Astrocyte (in vitro differentiated cells and primary cell): Measurements from ENCODE around the gene DMC1. TPM values are rescaled to one million over a fixed set of nuclear protein-coding genes. Genes with fewer than 3 reads are reported as not detected.

ENCODE experiments used
- DNase-seq: peaks from one replicate; pipeline ENCODE4 v3.0.0-alpha.2; 2010; ENCODE audit warnings: low read depth
- FAIRE-seq: peaks from 2 replicates; lab custom pipeline; 2011; peaks lifted over from hg19 to GRCh38; lab: Jason Lieb, UNC
- H2AFZ ChIP-seq: 2 replicates; pipeline ENCODE4 v1.6.0; 2012; ENCODE audit warnings: low read depth, low read length, inconsistent platforms
- H3K27ac ChIP-seq: 2 replicates; pipeline ENCODE4 v1.5.1; 2011; ENCODE audit warnings: low read depth, low read length, inconsistent platforms
- H3K27me3 ChIP-seq: 2 replicates; pipeline ENCODE4 v1.6.0; 2011; ENCODE audit warnings: low read length, inconsistent platforms; ENCODE audit not compliant: insufficient read depth
- H3K36me3 ChIP-seq: 2 replicates; pipeline ENCODE4 v1.5.1; 2011; ENCODE audit warnings: low read length, inconsistent platforms; ENCODE audit not compliant: insufficient read depth
- H3K4me1 ChIP-seq: 2 replicates; pipeline ENCODE4 v1.5.1; 2011; ENCODE audit warnings: low read length, inconsistent platforms; ENCODE audit not compliant: insufficient read depth
- H3K4me2 ChIP-seq: 2 replicates; pipeline ENCODE4 v1.6.0; 2012; ENCODE audit warnings: low read length, inconsistent platforms
- H3K4me3 ChIP-seq: 2 replicates; pipeline ENCODE4 v1.5.1; 2011; ENCODE audit warnings: low read depth, mild to moderate bottlenecking, low read length, inconsistent platforms; ENCODE audit not compliant: insufficient read depth
- H3K79me2 ChIP-seq: 2 replicates; pipeline ENCODE4 v1.6.0; 2012; ENCODE audit warnings: mild to moderate bottlenecking, low read length, inconsistent platforms; ENCODE audit not compliant: insufficient read depth
- H3K9ac ChIP-seq: 2 replicates; pipeline ENCODE4 v1.6.0; 2012; ENCODE audit warnings: mild to moderate bottlenecking, low read length, inconsistent platforms
- H3K9me3 ChIP-seq: 2 replicates; pipeline ENCODE4 v1.5.1; 2012; ENCODE audit warnings: low read depth, mild to moderate bottlenecking, low read length, inconsistent platforms; ENCODE audit not compliant: insufficient read depth
- H4K20me1 ChIP-seq: 2 replicates; pipeline ENCODE4 v1.6.0; 2012; ENCODE audit warnings: low read length, inconsistent platforms; ENCODE audit not compliant: insufficient read depth
- H3K27ac Mint-ChIP-seq: one replicate; pipeline ENCODE4 v1.8.0; 2021; ENCODE audit warnings: mild to moderate bottlenecking, mixed read lengths; ENCODE audit not compliant: unreplicated experiment
- H3K27me3 Mint-ChIP-seq: one replicate; pipeline ENCODE4 v1.8.0; 2021; ENCODE audit warnings: low read depth, mixed read lengths; ENCODE audit not compliant: unreplicated experiment
- H3K36me3 Mint-ChIP-seq: one replicate; pipeline ENCODE4 v1.8.0; 2021; ENCODE audit warnings: low read depth, mixed read lengths; ENCODE audit not compliant: unreplicated experiment
- H3K4me1 Mint-ChIP-seq: one replicate; pipeline ENCODE4 v1.8.0; 2021; ENCODE audit warnings: low read depth, mixed read lengths; ENCODE audit not compliant: unreplicated experiment
- H3K4me3 Mint-ChIP-seq: one replicate; pipeline ENCODE4 v1.8.0; 2021; ENCODE audit warnings: mild to moderate bottlenecking, moderate library complexity, mixed read lengths; ENCODE audit not compliant: unreplicated experiment
- H3K9me3 Mint-ChIP-seq: one replicate; pipeline ENCODE4 v1.8.0; 2021; ENCODE audit warnings: mild to moderate bottlenecking, mixed read lengths; ENCODE audit not compliant: unreplicated experiment
- EZH2 ChIP-seq: IDR thresholded peaks from 2 replicates; pipeline ENCODE4 v1.6.1; 2012; ENCODE audit warnings: mild to moderate bottlenecking, low read length, inconsistent platforms; ENCODE audit not compliant: insufficient read depth
- total RNA-seq: library from RNA; stranded (reverse); gene quantifications from 2 replicates; pipeline ENCODE4 v1.2.1, GENCODE V29; 2021
- TF ChIP-seq, protein P1 (sequence below): IDR thresholded peaks from 2 replicates; pipeline ENCODE4 v1.5.1; 2011; ENCODE audit warnings: low read depth, mild to moderate bottlenecking, inconsistent platforms, low read length, moderate library complexity; ENCODE audit not compliant: insufficient read depth

The DMC1 gene
- total RNA-seq, 1 donor from 2014 or later = 0.11 TPM

DNA sequence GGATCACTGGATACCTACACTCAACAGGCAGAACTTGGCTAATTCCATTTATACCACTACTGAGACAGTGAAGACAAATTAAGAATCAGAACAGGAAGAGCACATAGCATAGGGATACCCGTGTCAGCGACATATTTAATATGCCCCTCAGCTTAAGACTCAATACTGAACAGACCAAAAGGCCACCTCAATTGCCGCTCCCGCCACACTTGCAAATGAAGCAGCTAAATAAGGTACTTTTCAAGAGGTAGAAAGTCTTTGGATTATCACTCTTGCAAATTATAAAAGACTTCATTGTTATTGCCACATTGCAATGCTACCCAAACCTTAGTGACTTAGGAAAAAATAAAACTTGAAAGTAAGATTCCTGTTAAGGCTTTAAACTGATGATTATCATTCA, 67.0 kb downstream of the DMC1 start:
- Histone ChIP-seq H3K27me3 (no peaks in the 10 kb centered on the region), H3K36me3 (peaks cover 30% of the 10 kb centered on the region), H3K9ac (peak overlapping the region; percentile 100), H4K20me1 (peaks cover 70% of the 10 kb centered on the region), H3K4me2 (peak overlapping the region; percentile 88), H3K79me2 (peaks cover 80% of the 10 kb centered on the region), H3K4me3 (peak overlapping the region; percentile 98), H2AFZ (no peak overlapping the region), H3K27ac (peak overlapping the region; percentile 12), H3K9me3 (no peaks in the 10 kb centered on the region), H3K4me1 (no peaks in the 10 kb centered on the region)
- Mint-ChIP-seq H3K27me3 (no peaks in the 10 kb centered on the region), H3K27ac (no peak overlapping the region), H3K4me1 (peaks cover 18% of the 10 kb centered on the region), H3K9me3 (peaks cover 3% of the 10 kb centered on the region), H3K36me3 (peaks cover 14% of the 10 kb centered on the region), H3K4me3 (peak overlapping the region; percentile 99)
- FAIRE-seq (no peak), DNase-seq (no peak)
- TF ChIP-seq EZH2 = no peak
- TF ChIP-seq, protein P1, sequence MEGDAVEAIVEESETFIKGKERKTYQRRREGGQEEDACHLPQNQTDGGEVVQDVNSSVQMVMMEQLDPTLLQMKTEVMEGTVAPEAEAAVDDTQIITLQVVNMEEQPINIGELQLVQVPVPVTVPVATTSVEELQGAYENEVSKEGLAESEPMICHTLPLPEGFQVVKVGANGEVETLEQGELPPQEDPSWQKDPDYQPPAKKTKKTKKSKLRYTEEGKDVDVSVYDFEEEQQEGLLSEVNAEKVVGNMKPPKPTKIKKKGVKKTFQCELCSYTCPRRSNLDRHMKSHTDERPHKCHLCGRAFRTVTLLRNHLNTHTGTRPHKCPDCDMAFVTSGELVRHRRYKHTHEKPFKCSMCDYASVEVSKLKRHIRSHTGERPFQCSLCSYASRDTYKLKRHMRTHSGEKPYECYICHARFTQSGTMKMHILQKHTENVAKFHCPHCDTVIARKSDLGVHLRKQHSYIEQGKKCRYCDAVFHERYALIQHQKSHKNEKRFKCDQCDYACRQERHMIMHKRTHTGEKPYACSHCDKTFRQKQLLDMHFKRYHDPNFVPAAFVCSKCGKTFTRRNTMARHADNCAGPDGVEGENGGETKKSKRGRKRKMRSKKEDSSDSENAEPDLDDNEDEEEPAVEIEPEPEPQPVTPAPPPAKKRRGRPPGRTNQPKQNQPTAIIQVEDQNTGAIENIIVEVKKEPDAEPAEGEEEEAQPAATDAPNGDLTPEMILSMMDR = no peak

DNA sequence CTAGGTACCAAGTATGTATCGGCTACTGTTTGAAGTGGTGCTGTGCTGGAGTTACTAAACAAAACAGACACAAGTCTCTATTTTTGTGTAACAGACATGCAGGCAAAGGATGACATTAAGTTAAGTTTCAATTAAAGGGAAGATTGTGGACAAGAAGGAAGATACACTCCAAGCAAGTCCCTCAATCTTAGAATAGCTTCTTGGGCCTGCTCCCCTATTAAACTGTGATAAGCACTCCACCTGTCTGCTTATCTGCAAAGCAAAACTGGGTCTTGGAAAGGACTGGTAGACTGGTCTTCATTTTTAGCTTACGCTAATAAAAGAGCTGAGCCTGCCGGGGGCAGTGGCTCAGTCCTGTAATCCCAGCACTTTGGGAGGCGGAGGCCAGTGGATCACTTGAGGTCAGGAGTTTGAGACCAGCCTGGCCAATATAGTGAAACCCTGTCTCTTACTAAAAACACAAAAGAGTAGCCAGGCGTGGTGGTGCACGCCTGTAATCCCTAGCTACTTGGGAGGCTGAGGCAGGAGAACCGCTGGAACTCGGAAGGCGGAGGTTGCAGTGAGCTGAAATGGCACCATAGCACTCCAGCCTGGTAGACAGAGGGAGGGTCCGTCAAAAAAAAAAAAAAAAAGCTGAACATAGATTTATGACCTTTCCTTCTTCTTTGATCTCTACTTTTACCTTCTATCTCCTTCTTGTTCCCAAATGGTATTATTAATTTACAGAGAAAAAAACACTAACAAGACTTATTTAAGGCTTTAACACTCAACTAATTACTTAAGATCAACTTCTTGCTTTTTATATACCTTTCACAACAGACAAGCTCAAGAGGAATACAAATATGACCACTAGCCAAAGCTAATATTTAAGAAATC, 67.9 kb downstream of the DMC1 start:
- no peak overlapping the region for H3K27ac Mint-ChIP-seq
- peaks cover 18% of the 10 kb centered on the region for H3K36me3 Mint-ChIP-seq
- TF ChIP-seq, protein P1 = no peak
- no peak for TF ChIP-seq EZH2
- H3K9me3 Mint-ChIP-seq = peaks cover 3% of the 10 kb centered on the region
- peaks cover 90% of the 10 kb centered on the region for H3K79me2 ChIP-seq
- FAIRE-seq = no peak
- no peaks in the 10 kb centered on the region for H3K9me3 ChIP-seq
- peak overlapping the region; percentile 88 for H3K4me2 ChIP-seq
- H4K20me1 ChIP-seq = peaks cover 76% of the 10 kb centered on the region
- H3K27me3 ChIP-seq = no peaks in the 10 kb centered on the region
- peak overlapping the region; percentile 99 for H3K4me3 Mint-ChIP-seq
- H3K4me1 Mint-ChIP-seq = peaks cover 18% of the 10 kb centered on the region
- no peak overlapping the region for H3K4me3 ChIP-seq
- no peaks in the 10 kb centered on the region for H3K27me3 Mint-ChIP-seq
- H3K36me3 ChIP-seq = peaks cover 36% of the 10 kb centered on the region
- no peak for DNase-seq
- no peak overlapping the region for H3K9ac ChIP-seq
- no peak overlapping the region for H2AFZ ChIP-seq
- no peak overlapping the region for H3K27ac ChIP-seq
- no peaks in the 10 kb centered on the region for H3K4me1 ChIP-seq

DNA sequence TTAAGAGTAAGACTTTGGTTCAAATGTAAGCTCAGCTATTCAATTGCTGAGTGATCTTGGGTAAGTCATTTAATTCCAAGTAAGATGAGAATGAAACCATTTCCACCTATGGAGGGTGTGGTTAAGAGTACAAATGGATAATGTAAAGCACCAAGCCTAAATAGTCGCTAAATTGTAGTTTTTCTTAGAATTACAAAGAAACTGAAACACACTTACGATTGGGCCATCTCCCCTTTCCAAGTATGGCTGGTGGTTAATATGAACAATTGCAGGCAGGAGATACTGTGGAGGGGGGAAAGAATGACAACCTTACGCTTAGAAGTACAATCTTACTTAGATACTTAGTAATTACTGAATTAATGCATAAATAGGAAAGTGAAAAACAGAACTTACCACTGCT, 72.1 kb downstream of the DMC1 start:
- no peak overlapping the region for H3K4me3 ChIP-seq
- H2AFZ ChIP-seq = no peak overlapping the region
- no peak overlapping the region for H3K9ac ChIP-seq
- H3K36me3 Mint-ChIP-seq = peaks cover 28% of the 10 kb centered on the region
- TF ChIP-seq EZH2 = no peak
- TF ChIP-seq, protein P1 = no peak
- H3K9me3 Mint-ChIP-seq = no peaks in the 10 kb centered on the region
- H3K36me3 ChIP-seq = peaks cover 73% of the 10 kb centered on the region
- no peak overlapping the region for H3K4me2 ChIP-seq
- H3K4me3 Mint-ChIP-seq = no peak overlapping the region
- FAIRE-seq = no peak
- H3K9me3 ChIP-seq = no peaks in the 10 kb centered on the region
- peaks cover 96% of the 10 kb centered on the region for H3K79me2 ChIP-seq
- H3K4me1 Mint-ChIP-seq = peaks cover 13% of the 10 kb centered on the region
- H3K27ac ChIP-seq = no peak overlapping the region
- no peaks in the 10 kb centered on the region for H3K27me3 ChIP-seq
- H3K27ac Mint-ChIP-seq = no peak overlapping the region
- no peak for DNase-seq
- H4K20me1 ChIP-seq = peaks cover 92% of the 10 kb centered on the region
- peaks cover 15% of the 10 kb centered on the region for H3K4me1 ChIP-seq
- H3K27me3 Mint-ChIP-seq = no peaks in the 10 kb centered on the region
